SU-DHL-6 (cell line): ENCODE data around the gene FNDC11.

Source experiments
- CTCF ChIP-seq: fragments of 200-600 bp; sonication (generic); IDR thresholded peaks from one replicate; pipeline ENCODE4 v1.5.1; 2017; ENCODE audit warnings: antibody characterized with exemption, mild to moderate bottlenecking, low read length, moderate library complexity; ENCODE audit not compliant: insufficient read depth, poor library complexity, severe bottlenecking
- EZH2phosphoT487 ChIP-seq: fragments of 200-600 bp; sonication (generic), shearing (Covaris generic); conservative IDR thresholded peaks from 2 replicates; pipeline ENCODE4 v1.6.1; 2018; ENCODE audit warnings: mild to moderate bottlenecking, antibody characterized with exemption, low read length, moderate library complexity, mixed read lengths

- TF ChIP-seq CTCF (no peak), EZH2phosphoT487 (no peak)
Measured at GRCh38 chr20:63518351-63518861, 35.6 kb upstream of the FNDC11 start.
